ENCODE data around the gene ZNF385B.
"Not testable (repeated sequence)": the region's sequence is repeated elsewhere in the genome, so short reads cannot be mapped to it uniquely, and the experiment has no call there.

The ZNF385B gene

DNA sequence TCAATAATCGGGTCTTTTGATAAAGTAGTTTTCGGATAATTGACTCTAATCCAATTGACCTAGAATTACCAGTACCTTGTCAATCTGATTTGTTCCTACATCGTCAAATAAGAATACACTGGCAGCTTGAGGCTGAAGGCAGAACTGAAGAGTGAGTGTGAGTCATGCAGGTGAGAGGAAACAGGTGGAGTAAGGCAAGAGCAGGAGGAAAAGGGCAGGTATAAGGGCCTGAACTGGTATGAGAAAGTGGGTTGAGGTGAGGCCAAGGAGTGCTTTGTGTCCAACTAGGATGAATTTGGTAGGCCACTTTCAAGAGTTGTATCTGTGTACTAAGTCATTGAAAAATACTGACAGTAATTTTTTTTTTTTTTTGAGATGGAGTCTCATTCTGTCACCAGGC is 186.0 kb downstream of the ZNF385B start:
- no peak for DNase-seq

DNA sequence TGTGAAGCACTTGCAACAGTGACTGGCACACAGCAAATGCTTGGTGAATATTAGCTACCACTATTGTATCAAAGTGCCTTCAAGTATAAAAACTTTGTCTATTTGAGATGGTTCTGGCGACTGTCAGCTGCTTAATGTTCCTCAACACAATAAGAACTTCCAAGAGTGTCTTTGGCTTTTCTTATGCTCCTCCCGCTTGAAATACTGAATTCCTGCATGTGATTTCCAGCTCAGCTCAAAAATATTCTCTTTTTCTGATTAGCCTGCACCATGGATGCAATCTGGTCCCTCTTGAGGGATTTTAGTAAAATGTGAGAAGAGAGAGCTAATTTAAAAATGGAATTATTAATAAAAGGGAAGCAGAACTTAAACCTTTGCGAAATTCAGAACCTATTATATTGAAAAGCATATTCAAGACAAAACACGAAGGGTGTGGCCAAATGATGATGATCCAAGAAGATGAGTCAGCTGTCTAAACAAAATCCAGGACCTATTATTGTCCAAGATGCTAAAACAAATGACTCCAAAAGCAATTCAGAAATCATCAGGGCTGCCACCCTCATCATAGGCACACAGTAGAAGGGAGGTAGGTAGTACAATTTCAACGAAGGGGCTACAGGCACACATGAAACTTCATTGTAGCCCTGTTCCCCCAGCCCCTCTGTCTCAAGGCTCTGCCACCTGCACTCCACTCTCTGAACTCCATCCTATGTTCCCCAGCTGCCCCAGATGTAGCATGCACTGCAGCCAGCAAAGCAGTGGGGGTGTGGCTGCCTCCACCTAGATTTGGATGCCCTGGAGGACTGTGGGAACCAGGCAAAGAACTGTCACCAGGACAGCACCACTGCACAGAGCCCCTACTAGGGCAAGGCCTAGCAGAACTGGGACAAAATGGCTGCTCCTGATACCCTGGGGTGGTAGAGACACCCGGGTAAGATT is 190.1 kb downstream of the ZNF385B start:
- DNase-seq = no peak

DNA sequence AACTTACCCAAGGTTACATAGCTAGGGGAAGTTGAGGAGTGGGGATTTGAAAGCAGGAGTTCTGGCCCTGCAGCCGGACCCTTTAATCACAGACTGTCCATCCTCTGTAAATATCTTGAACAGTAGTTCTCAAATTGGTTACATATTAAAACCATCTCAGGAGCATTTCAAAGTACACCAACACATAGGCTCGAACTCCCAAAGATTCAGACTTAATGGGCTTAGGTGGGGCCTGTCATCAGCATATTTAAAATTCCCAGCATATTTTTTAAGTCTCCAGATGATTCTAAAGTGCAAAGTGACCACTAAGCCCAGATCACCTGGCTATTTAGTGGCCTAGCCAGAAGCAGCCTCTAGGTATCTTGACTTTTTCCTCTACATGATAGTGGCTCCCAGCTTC is 192.2 kb downstream of the ZNF385B start:
- no peak for DNase-seq

DNA sequence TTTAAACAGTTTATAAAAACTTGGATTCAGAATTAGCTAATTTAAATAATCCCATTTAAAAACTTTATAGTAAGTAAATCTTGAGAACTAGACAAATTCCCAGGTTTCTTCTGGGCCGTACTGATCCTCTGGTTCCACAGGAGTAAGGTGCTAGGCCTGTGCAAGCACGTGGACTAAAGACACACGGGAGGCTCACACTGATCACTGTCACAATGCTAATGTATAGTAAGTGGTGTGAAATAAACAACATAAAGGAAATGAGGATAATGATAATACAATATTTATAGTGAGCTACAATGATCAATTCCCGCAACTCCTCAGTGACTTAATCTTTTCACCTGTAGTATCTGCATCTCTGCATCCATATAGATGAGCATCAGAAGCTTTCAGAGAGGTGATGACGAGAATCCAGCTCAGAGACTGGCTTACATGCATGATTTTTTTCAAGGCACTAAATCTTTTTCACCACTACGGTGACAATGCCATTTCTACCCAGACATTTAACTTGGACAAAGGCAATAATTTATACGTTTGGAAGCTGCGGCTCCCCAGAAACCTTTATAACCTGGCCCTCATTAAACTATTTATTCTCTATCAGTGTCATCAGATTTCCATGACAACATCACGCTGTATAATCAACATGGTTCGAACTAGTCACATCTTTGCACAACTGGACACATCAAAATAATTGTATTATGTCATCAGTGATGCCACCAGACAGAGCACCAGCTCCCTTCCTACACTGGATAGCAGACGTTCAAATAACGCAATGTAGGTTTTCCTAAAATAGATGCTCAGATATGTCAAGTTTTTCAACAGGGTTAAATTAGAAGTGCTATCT is 196.2 kb downstream of the ZNF385B start:
- DNase-seq = no peak

DNA sequence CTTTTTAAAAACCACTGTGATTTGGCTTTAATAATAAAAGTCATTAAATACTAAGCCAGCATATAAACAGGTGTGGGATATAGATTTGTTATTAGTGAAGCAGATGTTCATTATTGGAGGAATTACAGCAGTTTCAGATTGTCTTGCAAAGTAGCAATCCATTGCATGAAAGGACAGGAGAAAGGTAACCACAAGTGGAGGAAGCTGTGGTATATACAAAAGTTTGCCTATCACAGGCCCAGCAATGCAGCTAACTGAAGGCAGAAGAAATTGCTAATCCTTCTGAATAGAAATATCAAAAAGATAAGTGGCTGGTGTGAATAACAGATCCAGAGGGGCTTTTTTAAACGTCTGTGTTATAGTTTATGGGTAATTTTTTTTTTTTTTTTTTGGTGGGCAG is 199.4 kb downstream of the ZNF385B start:
- no peak for DNase-seq

DNA sequence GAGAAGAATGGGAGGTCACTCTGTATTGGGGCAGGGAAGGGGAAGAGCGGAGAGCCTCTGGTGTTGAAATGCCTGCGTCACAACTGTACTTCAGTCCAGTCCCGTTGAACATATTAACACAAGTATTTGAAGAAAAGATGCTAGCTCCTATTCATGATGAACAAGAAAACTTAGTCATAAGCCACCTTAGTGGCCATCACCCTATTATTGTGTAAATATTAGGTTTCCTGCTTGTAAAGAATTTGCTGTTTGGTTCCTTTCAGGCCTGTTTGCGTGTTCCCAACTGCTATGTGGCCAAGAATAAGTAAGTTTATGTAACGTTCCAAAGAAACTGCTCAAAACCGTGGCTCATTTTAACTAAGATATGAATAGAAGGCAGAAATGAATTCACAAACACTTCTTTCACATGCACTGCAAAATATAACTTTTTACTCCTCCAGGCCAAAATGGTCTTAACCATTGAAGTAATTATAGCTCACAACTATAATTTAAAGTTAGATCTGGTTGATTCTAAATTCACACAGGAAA is 204.3 kb downstream of the ZNF385B start:
- DNase-seq = no peak

DNA sequence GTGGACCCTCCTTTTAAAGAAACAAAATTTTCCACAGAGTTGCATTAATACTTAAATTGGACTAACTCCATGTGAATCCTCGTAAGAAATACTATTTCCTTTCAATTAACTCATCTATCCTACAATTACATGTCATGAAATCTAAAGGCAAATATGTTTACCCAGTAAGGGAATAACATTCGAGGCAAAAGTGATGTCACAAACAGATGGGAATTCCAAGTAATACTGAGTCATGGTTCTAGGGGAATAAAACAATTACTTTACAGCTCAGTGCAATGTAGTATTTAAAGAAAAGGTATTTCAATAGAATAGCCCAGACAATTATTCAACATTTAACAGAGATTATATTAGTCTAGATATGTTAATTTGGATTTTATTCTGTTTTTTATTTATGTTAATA is 205.8 kb downstream of the ZNF385B start:
- DNase-seq = no peak

DNA sequence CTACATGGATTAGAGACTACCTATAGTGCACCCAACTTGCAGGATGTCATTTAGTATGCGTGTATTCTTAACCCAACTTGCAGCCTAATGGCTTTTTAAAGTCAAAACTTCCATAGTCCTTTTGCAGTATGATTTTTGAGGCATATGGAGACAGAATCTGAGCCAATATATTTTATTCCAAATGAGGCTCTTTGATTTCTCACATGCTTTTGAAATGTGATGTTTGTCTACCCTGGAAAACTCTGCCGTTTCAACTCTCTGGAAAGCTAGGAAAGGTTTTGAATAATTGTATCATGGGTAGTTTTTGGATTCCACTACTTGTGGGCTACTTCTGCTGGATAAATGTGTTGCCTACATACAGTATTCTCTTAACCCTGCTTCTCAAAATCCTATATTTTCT is 206.6 kb downstream of the ZNF385B start:
- DNase-seq = no peak

DNA sequence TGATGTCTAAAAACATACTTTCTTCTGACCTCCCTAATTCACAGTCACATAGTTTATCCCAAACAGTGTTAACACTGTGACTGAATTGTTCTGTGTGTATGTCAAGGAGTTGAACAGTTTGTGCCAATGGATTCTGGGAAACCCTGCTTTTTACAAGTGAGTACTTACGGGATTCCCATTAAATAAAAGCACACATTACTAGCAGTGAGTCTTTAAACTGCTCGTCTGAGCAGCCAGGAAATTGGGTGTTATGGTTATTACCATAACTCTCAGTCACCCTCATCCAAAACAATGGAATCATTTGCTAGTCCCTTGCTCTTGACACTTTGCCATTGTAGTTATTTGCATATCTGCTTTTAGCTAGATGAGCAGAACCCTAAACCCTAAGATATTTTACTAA is 209.1 kb downstream of the ZNF385B start:
- no peak for DNase-seq

DNA sequence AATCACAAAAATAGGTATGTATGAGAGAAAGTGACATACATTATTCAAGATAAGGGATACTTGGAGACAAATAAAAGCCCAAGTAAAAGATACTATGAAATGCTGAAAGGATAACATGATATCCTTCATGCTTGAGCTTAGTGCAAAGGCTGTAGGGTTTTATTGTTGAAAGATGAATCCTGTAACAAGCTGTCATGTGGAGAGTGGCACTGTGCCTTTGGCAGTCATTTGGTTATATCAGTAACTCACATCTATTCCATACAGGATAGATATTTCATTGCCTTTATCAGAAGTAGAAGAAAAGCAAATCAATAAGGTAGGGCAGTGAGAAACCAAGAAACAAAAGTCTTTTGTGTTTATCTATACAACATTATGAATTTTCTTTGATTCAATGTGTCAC is 211.0 kb downstream of the ZNF385B start:
- DNase-seq = no peak

DNA sequence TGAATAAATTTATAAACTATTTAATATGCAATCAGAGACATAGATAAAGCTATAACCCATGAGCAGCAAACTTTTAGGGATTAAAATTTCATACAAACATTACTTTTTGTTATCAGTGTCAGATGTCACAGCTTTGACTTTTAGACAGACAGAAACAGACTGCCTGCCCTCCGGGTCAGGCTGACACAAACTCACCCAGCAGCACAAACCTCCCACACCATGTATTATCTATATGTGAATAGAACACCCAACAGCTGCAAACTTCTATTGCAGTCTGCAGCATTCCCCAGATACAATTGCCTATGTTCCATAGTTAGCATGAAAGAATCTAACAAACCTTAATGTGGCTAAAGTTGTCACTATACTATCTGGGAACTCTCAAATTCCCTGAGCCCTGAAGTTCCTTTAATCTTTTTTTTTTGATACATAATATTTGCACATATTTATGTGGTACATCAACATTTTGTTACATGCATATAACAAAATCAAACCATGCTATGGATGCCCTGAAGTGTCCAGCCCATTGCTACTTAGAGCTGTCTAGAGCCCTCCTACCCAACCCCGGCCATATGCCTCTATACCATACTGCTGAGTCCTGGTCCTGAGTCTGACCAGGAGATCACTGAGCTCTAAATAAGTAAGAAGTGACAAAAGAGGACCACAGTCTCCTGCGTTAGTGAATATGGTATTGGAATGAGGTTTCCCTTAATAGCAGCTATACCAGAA is 214.4 kb downstream of the ZNF385B start:
- DNase-seq = no peak

DNA sequence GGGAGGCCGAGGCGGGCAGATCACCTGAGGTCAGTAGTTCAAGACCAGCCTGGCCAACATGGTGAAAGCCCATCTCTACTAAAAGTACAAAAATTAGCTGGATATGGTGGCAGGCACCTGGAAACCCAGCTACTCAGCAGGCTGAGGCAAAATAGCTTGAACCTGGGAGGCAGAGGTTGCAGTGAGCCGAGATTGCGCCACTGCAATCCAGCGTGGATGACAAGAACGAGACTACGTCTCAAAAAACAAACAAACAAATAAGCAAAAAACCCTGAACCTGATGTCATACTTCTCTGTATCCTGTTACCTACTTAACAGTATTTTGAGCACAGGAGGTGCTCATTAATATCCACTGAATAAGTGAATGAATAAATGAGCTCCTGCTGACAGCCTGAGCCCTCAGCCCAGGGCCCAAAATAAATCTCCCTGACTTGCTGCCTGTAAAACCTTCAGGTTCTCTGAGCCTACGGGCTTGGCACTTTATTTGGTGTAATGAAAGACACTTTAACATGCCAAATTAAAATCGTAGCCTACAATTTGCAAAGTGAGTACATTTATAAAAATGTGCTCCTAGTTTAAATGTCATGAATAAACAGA is 215.1 kb downstream of the ZNF385B start:
- no peak for DNase-seq

DNA sequence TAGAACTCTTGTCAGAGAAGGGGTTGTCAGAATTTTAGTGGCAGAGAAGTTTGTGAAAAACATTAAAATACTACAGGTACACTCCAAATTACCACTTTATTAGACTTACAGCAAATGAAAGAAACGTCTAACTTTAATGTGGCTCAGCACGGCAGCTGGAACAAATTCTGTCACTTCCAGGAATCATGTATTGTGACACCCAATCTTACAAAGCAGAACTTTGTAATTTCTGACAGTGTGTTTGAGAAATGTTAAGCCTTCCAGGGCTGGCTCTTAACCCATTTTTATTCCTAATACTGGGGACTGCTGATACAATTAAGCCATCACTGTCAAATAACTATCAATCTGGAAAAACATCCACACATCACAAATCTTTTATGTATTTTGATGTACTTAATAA is 216.4 kb downstream of the ZNF385B start:
- no peak for DNase-seq

DNA sequence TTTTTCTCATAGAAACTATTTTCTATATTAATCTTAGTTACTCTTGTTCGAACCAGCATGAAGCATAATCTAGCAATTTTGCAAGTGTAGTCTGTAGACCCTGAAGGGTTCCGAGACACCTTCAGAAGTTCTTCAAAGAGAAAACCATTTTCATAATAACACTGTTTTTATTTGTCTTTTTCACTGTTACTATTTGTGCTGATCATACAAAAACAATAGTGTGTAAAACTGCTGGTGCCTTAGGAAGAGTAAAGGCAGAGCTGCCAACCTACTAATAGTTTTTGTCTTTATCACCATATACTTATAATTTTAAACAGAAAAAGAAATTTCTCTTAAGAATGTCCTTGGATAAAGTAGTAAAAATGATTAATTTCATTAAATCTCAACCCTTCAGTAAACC is 218.9 kb downstream of the ZNF385B start:
- DNase-seq = no peak

DNA sequence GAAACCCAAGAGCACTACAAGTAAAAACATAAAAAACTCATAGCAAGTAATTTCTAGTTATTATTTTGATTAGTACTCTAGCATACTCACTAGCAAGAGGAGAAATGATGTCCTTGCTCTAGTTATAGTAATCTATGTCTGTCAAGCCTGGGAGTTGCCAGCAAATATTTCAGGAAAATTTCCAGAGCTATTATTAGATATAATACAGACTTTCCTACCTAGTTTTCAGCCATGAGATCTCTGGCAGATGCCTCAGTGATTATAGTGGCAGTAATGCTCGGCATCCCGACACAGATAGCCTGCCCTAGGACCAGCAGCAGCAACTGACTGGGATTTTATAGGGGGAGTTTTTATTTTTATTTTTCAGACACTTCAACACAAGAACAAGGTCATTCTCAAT is 224.4 kb downstream of the ZNF385B start:
- DNase-seq = no peak

DNA sequence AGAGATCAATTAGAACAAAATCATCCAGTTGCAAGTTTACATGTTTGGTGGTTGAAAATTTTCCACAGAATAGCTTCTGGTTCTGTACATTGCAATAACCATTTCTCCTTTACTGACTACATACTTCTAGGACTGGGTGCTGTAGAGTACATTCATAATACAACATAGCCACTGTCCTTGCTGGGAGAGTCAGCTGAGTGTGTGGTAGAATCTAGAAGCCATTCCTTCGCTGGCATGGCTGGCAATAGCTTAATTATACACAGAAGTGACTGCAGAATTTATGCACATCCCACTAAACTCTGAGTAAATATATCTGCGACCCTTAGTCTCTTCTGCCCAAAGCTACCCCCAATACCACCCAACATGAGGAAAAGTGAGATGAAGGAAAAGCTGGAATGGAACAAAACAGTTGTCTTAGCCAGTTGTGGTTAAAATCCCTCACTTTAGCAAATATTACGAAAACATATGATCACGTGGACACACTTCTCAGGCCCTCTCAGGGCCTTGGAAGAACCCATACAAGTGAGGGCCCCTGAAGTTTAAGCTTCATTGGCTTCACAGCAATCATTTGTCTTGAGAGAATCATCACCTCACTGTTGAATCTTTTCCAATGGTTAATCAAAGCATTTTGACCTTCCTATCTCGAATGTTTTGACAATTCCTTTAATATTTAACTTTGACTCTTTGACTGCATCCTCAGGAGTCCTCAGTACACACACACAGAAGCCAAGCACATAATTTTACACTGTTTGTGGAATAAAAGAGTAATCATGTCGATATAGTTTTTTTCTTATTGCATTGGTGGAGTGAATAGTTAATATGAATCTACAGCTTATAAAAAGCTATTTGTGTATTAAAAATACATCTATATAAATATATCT is 225.1 kb downstream of the ZNF385B start:
- DNase-seq = no peak

DNA sequence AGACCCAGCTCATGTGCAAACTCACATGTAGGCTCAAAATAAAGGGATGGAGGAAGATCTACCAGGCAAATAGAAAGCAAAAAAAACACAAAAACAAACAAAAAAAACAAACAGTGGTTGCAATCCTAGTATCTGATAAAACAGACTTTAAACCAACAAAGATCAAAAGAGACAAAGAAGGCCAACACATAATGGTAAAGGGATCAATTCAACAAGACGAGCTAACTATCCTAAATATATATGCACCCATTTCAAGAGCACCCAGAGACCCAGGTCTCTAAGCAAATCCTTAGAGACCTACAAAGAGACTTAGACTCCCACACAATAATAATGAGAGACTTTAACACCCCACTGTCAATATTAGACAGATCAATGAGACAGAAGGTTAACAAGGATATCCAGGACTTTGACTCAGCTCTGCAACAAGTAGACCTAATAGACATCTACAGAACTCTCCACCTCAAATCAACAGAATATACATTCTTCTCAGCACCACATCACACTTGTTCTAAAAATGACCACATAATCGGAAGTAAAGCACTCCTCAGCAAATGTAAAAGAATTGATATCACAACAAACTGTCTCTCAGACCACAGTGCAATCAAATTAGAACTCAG is 229.5 kb downstream of the ZNF385B start:
- DNase-seq = not testable (repeated sequence)

DNA sequence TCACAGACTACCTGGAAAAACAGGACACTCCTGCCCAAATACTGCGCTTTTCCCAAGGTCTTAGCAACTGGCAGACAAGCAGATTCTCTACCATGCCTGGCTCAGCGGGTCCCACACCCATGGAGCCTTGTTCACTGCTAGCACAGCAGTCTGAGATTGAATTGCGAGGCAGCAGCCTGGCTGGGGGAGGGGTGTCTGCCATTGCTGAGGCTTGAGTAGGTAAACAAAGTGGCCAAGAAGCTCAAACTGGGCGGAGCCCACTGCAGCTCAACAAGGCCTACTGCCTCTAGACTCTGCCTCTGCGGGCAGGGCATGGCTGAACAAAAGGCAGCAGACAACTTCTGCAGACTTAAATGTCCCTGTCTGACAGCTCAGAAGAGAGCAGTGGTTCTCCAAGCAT is 231.6 kb downstream of the ZNF385B start:
- not testable (repeated sequence) for DNase-seq

DNA sequence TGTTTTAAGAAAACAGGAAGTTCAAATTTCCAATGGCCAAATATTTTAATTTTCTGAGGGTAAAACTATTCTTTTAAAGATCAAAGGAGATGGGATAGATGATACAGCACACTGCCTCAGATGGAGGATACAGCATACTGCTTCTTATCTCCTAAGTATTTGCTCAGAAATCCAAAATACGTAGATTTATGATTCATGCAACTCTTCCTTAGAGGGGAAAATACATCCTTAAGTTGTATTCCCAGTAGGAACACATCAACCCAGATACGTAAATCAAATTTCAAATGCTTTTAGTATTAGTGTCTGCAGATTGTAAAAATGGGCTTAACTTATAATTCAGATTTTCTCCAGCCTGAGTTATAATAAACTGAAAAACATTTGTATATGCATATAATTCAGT is 235.2 kb downstream of the ZNF385B start:
- DNase-seq = no peak

DNA sequence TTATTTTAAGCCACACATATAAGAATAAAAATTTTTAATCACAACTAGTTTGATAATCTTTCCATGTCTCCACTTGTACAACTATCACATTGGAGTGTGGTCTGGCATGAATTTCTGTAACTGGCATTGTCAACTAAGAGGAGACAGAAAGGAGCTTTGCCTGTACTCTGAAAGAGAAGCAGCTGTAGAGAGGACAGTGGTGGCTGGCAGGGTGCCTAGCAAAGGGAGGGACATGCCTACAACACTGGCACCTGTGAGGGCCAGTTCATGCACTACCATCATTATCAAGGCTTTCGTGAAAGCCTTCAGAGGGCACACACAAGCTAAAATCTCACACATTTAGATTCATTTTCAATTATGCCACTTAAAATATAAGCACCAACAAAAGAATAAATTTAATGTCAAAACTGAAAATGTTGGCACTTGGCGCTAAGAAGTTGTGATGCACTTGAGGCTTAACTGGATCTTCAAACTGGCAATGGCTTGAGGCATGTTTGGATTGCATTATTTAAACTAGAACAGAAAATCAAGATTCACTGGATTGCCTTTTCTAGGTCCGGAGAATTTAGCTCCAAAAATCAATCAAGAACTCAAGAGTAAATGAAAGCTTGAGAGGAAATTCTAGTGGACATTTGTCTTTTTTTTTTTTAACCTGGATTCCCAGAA is 238.6 kb downstream of the ZNF385B start:
- no peak for DNase-seq

DNA sequence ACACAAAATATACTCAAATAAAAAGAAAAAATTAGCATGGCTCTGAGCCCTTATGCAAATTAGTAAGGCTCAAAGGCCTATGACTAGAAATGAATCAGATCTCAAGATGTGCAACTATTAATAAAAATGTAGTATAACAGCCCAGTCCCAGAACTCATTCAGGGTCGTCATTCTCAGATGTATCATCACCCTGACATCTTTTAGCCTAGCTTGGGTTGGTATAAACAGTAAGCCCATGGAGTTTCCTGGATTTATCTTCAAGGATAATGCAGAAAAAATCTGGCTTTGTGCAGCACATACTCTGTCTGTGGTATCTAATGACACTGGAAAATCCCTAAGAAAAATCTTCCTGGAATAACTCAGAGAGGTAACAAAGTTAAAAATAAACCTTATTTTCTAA is 239.3 kb downstream of the ZNF385B start:
- DNase-seq = no peak

All from GF-D8 (cell line).